ENCODE data around the gene TECPR1.

Gene TECPR1

DNA sequence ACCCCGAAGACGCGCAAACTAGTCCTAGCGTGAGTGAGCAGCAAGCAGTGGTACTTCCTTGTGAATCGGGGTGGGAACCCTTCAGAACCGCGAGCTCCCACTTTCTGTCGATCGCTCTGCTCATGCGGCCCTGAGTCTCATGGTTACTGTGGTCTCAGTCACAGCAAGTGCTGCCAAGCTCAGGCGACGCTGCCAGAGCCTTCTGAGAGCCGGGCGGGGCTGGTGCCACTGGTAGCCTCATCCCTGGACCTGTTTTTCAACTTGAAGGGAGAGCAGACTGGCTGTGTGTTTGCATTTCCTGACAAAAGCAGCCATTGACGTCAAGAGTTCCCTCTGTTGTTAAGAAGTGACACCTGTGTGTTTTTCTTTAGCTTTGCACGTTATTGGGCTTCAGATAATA is 73.7 kb downstream of the TECPR1 start:
- Histone ChIP-seq H4K20me1 (ENCODE audit: insufficient read depth, low read length) (no peaks in the 10 kb centered on the region), H3K27me3 (replicated peaks; ENCODE audit: insufficient read depth, low read length) (no peaks in the 10 kb centered on the region), H3K79me2 (ENCODE audit: low read length) (no peaks in the 10 kb centered on the region), H3K9me2 (replicated peaks; ENCODE audit: insufficient read depth, low read length) (no peaks in the 10 kb centered on the region), H3K4me1 (ENCODE audit: low read length) (no peaks in the 10 kb centered on the region), H3K4me3 (ENCODE audit: low read length) (no peak overlapping the region), H2AFZ (ENCODE audit: low read length) (no peak overlapping the region), H3K9me3 (replicated peaks; ENCODE audit: insufficient read depth, low read length) (no peaks in the 10 kb centered on the region), H3K9ac (ENCODE audit: low read length) (no peak overlapping the region), H3F3A (ENCODE audit: insufficient read depth, low read length) (no peaks in the 10 kb centered on the region), H3K36me3 (replicated peaks; ENCODE audit: insufficient read depth, low read length) (no peaks in the 10 kb centered on the region), H3K4me2 (ENCODE audit: low read depth, low read length) (no peak overlapping the region), H3K27ac (ENCODE audit: low read length) (no peak overlapping the region)
- no peak for DNase-seq
- no peak for TF ChIP-seq EZH2 (optimal IDR thresholded peaks at IDR 0.05; ENCODE audit: low read depth, low read length)
- TF ChIP-seq EZH2phosphoT487 (IDR thresholded peaks at IDR 0.05; ENCODE audit: low read length), result no peak
- TF ChIP-seq, protein P1, sequence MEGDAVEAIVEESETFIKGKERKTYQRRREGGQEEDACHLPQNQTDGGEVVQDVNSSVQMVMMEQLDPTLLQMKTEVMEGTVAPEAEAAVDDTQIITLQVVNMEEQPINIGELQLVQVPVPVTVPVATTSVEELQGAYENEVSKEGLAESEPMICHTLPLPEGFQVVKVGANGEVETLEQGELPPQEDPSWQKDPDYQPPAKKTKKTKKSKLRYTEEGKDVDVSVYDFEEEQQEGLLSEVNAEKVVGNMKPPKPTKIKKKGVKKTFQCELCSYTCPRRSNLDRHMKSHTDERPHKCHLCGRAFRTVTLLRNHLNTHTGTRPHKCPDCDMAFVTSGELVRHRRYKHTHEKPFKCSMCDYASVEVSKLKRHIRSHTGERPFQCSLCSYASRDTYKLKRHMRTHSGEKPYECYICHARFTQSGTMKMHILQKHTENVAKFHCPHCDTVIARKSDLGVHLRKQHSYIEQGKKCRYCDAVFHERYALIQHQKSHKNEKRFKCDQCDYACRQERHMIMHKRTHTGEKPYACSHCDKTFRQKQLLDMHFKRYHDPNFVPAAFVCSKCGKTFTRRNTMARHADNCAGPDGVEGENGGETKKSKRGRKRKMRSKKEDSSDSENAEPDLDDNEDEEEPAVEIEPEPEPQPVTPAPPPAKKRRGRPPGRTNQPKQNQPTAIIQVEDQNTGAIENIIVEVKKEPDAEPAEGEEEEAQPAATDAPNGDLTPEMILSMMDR (IDR thresholded peaks at IDR 0.05; ENCODE audit: low read length), result no peak

DNA sequence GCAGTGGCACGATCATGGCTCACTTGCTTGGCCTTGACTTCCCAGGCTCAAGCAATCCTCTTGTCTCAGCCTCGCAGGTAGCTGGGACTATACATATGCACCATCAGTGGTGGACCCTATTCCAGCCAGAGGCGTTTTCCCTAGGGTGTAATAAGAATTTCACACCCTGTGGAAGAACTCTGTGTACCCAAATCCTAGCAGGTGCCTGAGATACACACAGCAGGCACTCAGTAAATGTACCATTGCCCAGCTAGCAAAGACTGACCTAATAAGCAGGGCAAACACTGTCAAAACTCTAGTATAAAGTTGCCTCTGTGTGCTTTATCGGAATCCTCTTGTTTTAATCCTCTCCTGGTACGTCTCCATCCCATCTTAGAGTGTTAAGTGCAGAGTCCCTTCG is 74.5 kb downstream of the TECPR1 start:
- Histone ChIP-seq H3K79me2 (ENCODE audit: low read length) (no peaks in the 10 kb centered on the region), H4K20me1 (ENCODE audit: insufficient read depth, low read length) (no peaks in the 10 kb centered on the region), H3K4me2 (ENCODE audit: low read depth, low read length) (no peak overlapping the region), H2AFZ (ENCODE audit: low read length) (no peak overlapping the region), H3K9me2 (replicated peaks; ENCODE audit: insufficient read depth, low read length) (no peaks in the 10 kb centered on the region), H3F3A (ENCODE audit: insufficient read depth, low read length) (no peaks in the 10 kb centered on the region), H3K27ac (ENCODE audit: low read length) (no peak overlapping the region), H3K27me3 (replicated peaks; ENCODE audit: insufficient read depth, low read length) (no peaks in the 10 kb centered on the region), H3K9me3 (replicated peaks; ENCODE audit: insufficient read depth, low read length) (no peaks in the 10 kb centered on the region), H3K9ac (ENCODE audit: low read length) (no peak overlapping the region), H3K4me3 (ENCODE audit: low read length) (no peak overlapping the region), H3K4me1 (ENCODE audit: low read length) (no peaks in the 10 kb centered on the region), H3K36me3 (replicated peaks; ENCODE audit: insufficient read depth, low read length) (no peaks in the 10 kb centered on the region)
- TF ChIP-seq, protein P1 (IDR thresholded peaks at IDR 0.05; ENCODE audit: low read length), result no peak
- no peak for TF ChIP-seq EZH2phosphoT487 (IDR thresholded peaks at IDR 0.05; ENCODE audit: low read length)
- no peak for TF ChIP-seq EZH2 (optimal IDR thresholded peaks at IDR 0.05; ENCODE audit: low read depth, low read length)
- no peak for DNase-seq

DNA sequence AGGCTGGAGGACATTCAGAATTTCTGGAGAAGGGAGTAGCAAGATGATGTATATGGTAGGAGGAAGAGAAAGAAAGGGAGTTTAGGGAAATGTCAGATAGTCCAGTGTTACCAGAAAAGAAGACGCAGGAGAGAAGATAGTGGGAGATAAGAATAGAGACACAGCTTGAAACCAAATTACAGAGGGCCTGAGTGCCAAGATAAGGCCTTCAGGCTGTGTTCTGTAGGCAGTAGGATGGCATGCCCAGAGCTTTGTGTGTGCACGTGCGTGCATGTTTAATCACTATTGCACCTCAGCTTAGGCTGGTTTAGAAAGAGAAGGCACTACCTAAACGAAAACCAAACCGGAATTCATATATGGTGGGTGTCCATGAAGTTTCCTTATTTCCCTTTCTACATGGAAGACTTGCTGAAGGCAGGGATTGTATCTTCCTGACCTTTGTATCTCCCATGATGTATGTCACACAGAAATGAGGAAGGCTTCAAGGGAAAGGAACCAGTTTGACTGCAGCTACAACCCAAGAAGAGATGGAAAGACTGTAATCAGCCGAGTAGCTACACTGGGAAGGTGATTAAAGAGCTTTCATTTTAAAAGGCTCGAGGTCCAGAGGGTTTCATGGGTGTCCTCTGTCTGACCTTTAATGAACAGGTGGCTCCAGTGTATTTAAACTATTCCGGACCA is 76.6 kb downstream of the TECPR1 start:
- H3K4me1 ChIP-seq (ENCODE audit: low read length), result no peaks in the 10 kb centered on the region
- no peaks in the 10 kb centered on the region for H3K9me3 ChIP-seq (replicated peaks; ENCODE audit: insufficient read depth, low read length)
- no peaks in the 10 kb centered on the region for H3K79me2 ChIP-seq (ENCODE audit: low read length)
- H3K9ac ChIP-seq (ENCODE audit: low read length), result no peak overlapping the region
- no peak overlapping the region for H3K4me3 ChIP-seq (ENCODE audit: low read length)
- H3F3A ChIP-seq (ENCODE audit: insufficient read depth, low read length), result no peaks in the 10 kb centered on the region
- TF ChIP-seq, protein P1 (IDR thresholded peaks at IDR 0.05; ENCODE audit: low read length), result no peak
- no peak for TF ChIP-seq EZH2phosphoT487 (IDR thresholded peaks at IDR 0.05; ENCODE audit: low read length)
- TF ChIP-seq EZH2 (optimal IDR thresholded peaks at IDR 0.05; ENCODE audit: low read depth, low read length), result no peak
- no peaks in the 10 kb centered on the region for H3K27me3 ChIP-seq (replicated peaks; ENCODE audit: insufficient read depth, low read length)
- no peak for DNase-seq
- H3K4me2 ChIP-seq (ENCODE audit: low read depth, low read length), result no peak overlapping the region
- no peaks in the 10 kb centered on the region for H3K9me2 ChIP-seq (replicated peaks; ENCODE audit: insufficient read depth, low read length)
- no peak overlapping the region for H2AFZ ChIP-seq (ENCODE audit: low read length)
- H3K36me3 ChIP-seq (replicated peaks; ENCODE audit: insufficient read depth, low read length), result no peaks in the 10 kb centered on the region
- H3K27ac ChIP-seq (ENCODE audit: low read length), result no peak overlapping the region
- H4K20me1 ChIP-seq (ENCODE audit: insufficient read depth, low read length), result no peaks in the 10 kb centered on the region
